Stimulated activated CD4-positive, alpha-beta T cell treated with anti-CD3 and anti-CD28 coated beads, Interleukin-4, amount 100 ng/mL, for 48 hours (primary cell): ENCODE results near the gene IPCEF1.

ENCODE experiments used
- DNase-seq, 2 donors: peaks; one replicate each; pipeline ENCODE4 v3.0.0-alpha.2; 2020; ENCODE audit warnings: low read depth in 2 of 2

Gene IPCEF1

GRCh38 chr6:154356690-154357089 lies at the start of gene IPCEF1:
Gene IPCEF1 (minus strand): TSS chr6:154356803. CDS start chr6:154265947, 90,856 bp downstream.
- no peak for DNase-seq

- no peak for DNase-seq
Measured at GRCh38 chr6:154406301-154406700, 49.7 kb upstream of the IPCEF1 start.

- no peak for DNase-seq
Measured at GRCh38 chr6:154404791-154405400, 48.3 kb upstream of the IPCEF1 start.

GRCh38 chr6:154403788-154404187 lies 47.2 kb upstream of the IPCEF1 start:
- no peak for DNase-seq

GRCh38 chr6:154402081-154402780 lies 45.6 kb upstream of the IPCEF1 start:
- DNase-seq = no peak

GRCh38 chr6:154399097-154399496 lies 42.5 kb upstream of the IPCEF1 start:
- DNase-seq = no peak

GRCh38 chr6:154397491-154398195 lies 41.0 kb upstream of the IPCEF1 start:
- no peak for DNase-seq

- no peak for DNase-seq
Measured at GRCh38 chr6:154395878-154396277, 39.3 kb upstream of the IPCEF1 start.

GRCh38 chr6:154395316-154395715 lies 38.7 kb upstream of the IPCEF1 start:
- DNase-seq = no peak

- DNase-seq = no peak
Measured at GRCh38 chr6:154394571-154394970, 38.0 kb upstream of the IPCEF1 start.

- no peak for DNase-seq
Measured at GRCh38 chr6:154390034-154390433, 33.4 kb upstream of the IPCEF1 start.

GRCh38 chr6:154388803-154389202 lies 32.2 kb upstream of the IPCEF1 start:
- DNase-seq = no peak

GRCh38 chr6:154386848-154387717 lies 30.5 kb upstream of the IPCEF1 start:
- DNase-seq = no peak

GRCh38 chr6:154384191-154384590 lies 27.6 kb upstream of the IPCEF1 start:
- no peak for DNase-seq

- DNase-seq = no peak
Measured at GRCh38 chr6:154383273-154383672, 26.7 kb upstream of the IPCEF1 start.

GRCh38 chr6:154382740-154383139 lies 26.1 kb upstream of the IPCEF1 start:
- DNase-seq = no peak

GRCh38 chr6:154381548-154381947 lies 24.9 kb upstream of the IPCEF1 start:
- no peak for DNase-seq

- DNase-seq = no peak
Measured at GRCh38 chr6:154380741-154381140, 24.1 kb upstream of the IPCEF1 start.

- no peak for DNase-seq
Measured at GRCh38 chr6:154379585-154379984, 23.0 kb upstream of the IPCEF1 start.

- no peak for DNase-seq
Measured at GRCh38 chr6:154378518-154378917, 21.9 kb upstream of the IPCEF1 start.

GRCh38 chr6:154377726-154378125 lies 21.1 kb upstream of the IPCEF1 start:
- no peak for DNase-seq

- DNase-seq = no peak
Measured at GRCh38 chr6:154373971-154374370, 17.4 kb upstream of the IPCEF1 start.
